IMR-90 (cell line): ENCODE results near the gene CCNDBP1. TPM values are rescaled to one million over a fixed set of nuclear protein-coding genes. Genes with fewer than 3 reads are reported as not detected.

Experiments used
- ATAC-seq: fragments of 200-7000 bp; cut with Tn5 transposase; 2 replicates; pipeline ENCODE4 v1.9.1; 2020; ENCODE audit warnings: low read depth, mild to moderate bottlenecking, moderate library complexity
- BruUV-seq: library from RNA; stranded (reverse); fragments of 400-500 nt; replicated peaks from 2 replicates; lab custom pipeline; 2021; lab: Mats Ljungman, UMichigan
- CTCF ChIA-PET: fragments of 300-600 bp; formaldehyde crosslinking; extraction: SDS; loops from one replicate; lab custom pipeline; 2021; ENCODE audit warnings: antibody characterized with exemption; lab: Yijun Ruan, JAX
- POLR2A ChIA-PET: fragments of 300-600 bp; sonication (Branson Sonifier 250); formaldehyde crosslinking; loops from one replicate; lab custom pipeline; 2022; ENCODE audit warnings: antibody characterized with exemption; ENCODE audit not compliant: unreplicated experiment; lab: Charles Lee
- DNase-seq: peaks from one replicate; pipeline ENCODE4 v3.0.0; 2013
- H2AFZ ChIP-seq: replicated peaks from 2 replicates; pipeline ENCODE3; 2013; ENCODE audit warnings: low read length, mild to moderate bottlenecking; ENCODE audit not compliant: poor library complexity
- H2AK5ac ChIP-seq: 2 replicates; pipeline ENCODE4 v1.6.1; 2013; ENCODE audit warnings: low read depth, low read length, inconsistent platforms
- H2AK9ac ChIP-seq: replicated peaks from 2 replicates; pipeline ENCODE3; 2013; ENCODE audit warnings: mild to moderate bottlenecking, low read depth, low read length, moderate library complexity; ENCODE audit not compliant: poor library complexity
- H2BK120ac ChIP-seq: 2 replicates; pipeline ENCODE4 v1.6.1; 2013; ENCODE audit warnings: low read depth, low read length, inconsistent platforms
- H2BK15ac ChIP-seq: 3 replicates; pipeline ENCODE4 v1.6.1; 2013; ENCODE audit warnings: low read depth, low read length, inconsistent platforms
- H2BK20ac ChIP-seq: 2 replicates; pipeline ENCODE4 v1.6.1; 2013; ENCODE audit warnings: low read depth, mild to moderate bottlenecking, inconsistent platforms, low read length, moderate library complexity
- H2BK5ac ChIP-seq: 2 replicates; pipeline ENCODE4 v1.6.1; 2013; ENCODE audit warnings: mild to moderate bottlenecking, low read depth, low read length, inconsistent platforms; ENCODE audit not compliant: poor library complexity, severe bottlenecking
- H3K14ac ChIP-seq: replicated peaks from 2 replicates; pipeline ENCODE4 v1.6.1; 2013; ENCODE audit warnings: low read depth, low read length, inconsistent platforms
- H3K18ac ChIP-seq: 2 replicates; pipeline ENCODE4 v1.6.1; 2013; ENCODE audit warnings: low read depth, low read length, control low read depth
- H3K23ac ChIP-seq: 2 replicates; pipeline ENCODE4 v1.6.1; 2013; ENCODE audit warnings: low read depth, low read length, inconsistent platforms
- H3K27ac ChIP-seq: 2 replicates; pipeline ENCODE4 v1.5.1; 2013; ENCODE audit warnings: mild to moderate bottlenecking, control low read depth, low read length; ENCODE audit not compliant: insufficient read depth
- H3K27me3 ChIP-seq: 2 replicates; pipeline ENCODE4 v1.6.1; 2013; ENCODE audit warnings: low read length; ENCODE audit not compliant: control insufficient read depth, insufficient read depth
- H3K36me3 ChIP-seq: 2 replicates; pipeline ENCODE4 v1.6.1; 2013; ENCODE audit warnings: low read length, mixed read lengths; ENCODE audit not compliant: control insufficient read depth, insufficient read depth
- H3K4ac ChIP-seq: 2 replicates; pipeline ENCODE4 v1.6.1; 2013; ENCODE audit warnings: low read depth, low read length, inconsistent platforms
- H3K4me1 ChIP-seq: 2 replicates; pipeline ENCODE4 v1.6.1; 2013; ENCODE audit warnings: low read length, mixed read lengths; ENCODE audit not compliant: control insufficient read depth, insufficient read depth
- H3K4me2 ChIP-seq: 2 replicates; pipeline ENCODE4 v1.6.1; 2013; ENCODE audit warnings: low read depth, mild to moderate bottlenecking, control low read depth, low read length, moderate library complexity
- H3K4me3 ChIP-seq: 2 replicates; pipeline ENCODE4 v1.5.1; 2013; ENCODE audit warnings: low read depth, mild to moderate bottlenecking, control low read depth, low read length, moderate library complexity; ENCODE audit not compliant: insufficient read depth
- H3K56ac ChIP-seq: 2 replicates; pipeline ENCODE4 v1.6.1; 2013; ENCODE audit warnings: low read length, inconsistent platforms; ENCODE audit not compliant: insufficient read depth; ENCODE audit errors: extremely low read depth
- H3K79me1 ChIP-seq, 2 experiments: 2 replicates each; pipeline ENCODE4 v1.6.1; 2013; ENCODE audit warnings: low read length in 2 of 2, inconsistent platforms in 1 of 2, low read depth in 1 of 2
- H3K9ac ChIP-seq: 2 replicates; pipeline ENCODE4 v1.6.1; 2013; ENCODE audit warnings: low read depth, low read length, control low read depth
- H3K9me1 ChIP-seq: 2 replicates; pipeline ENCODE4 v1.6.1; 2013; ENCODE audit warnings: low read length, inconsistent platforms; ENCODE audit not compliant: insufficient read depth
- H3K9me3 ChIP-seq: 2 replicates; pipeline ENCODE4 v1.6.1; 2013; ENCODE audit warnings: low read length; ENCODE audit not compliant: control insufficient read depth, insufficient read depth
- H4K20me1 ChIP-seq: 2 replicates; pipeline ENCODE4 v1.6.1; 2013; ENCODE audit warnings: low read length, inconsistent platforms; ENCODE audit not compliant: insufficient read depth
- H4K5ac ChIP-seq: 2 replicates; pipeline ENCODE4 v1.6.1; 2013; ENCODE audit warnings: mild to moderate bottlenecking, low read depth, low read length, control low read depth
- H4K8ac ChIP-seq, 2 experiments: 2 replicates each; pipeline ENCODE4 v1.6.1; 2013; ENCODE audit warnings: low read depth in 2 of 2, low read length in 2 of 2, control low read depth in 1 of 2, inconsistent platforms in 1 of 2
- H4K91ac ChIP-seq: 2 replicates; pipeline ENCODE4 v1.6.1; 2013; ENCODE audit warnings: low read depth, low read length, inconsistent platforms; ENCODE audit not compliant: insufficient read depth
- CHD1 ChIP-seq: IDR thresholded peaks from 2 replicates; pipeline ENCODE4 v1.6.1; 2012; ENCODE audit warnings: low read depth, low read length, improper control_type of control experiment
- ELK1 ChIP-seq: fragments of 150-350 bp; IDR thresholded peaks from 2 replicates; pipeline ENCODE4 v1.6.1; 2016; ENCODE audit warnings: low read depth, mild to moderate bottlenecking, low read length, moderate library complexity, borderline replicate concordance
- MAFK ChIP-seq: IDR thresholded peaks from 2 replicates; pipeline ENCODE4 v1.6.1; 2012; ENCODE audit warnings: low read depth, low read length, improper control_type of control experiment
- MXI1 ChIP-seq: IDR thresholded peaks from 2 replicates; pipeline ENCODE4 v1.6.1; 2012; ENCODE audit warnings: low read depth, mild to moderate bottlenecking, low read length, moderate library complexity, borderline replicate concordance
- NFE2L2 ChIP-seq: fragments of 150-350 bp; IDR thresholded peaks from 2 replicates; pipeline ENCODE4 v1.6.1; 2016; ENCODE audit warnings: low read depth, mild to moderate bottlenecking, low read length
- POLR2A ChIP-seq: IDR thresholded peaks from 2 replicates; pipeline ENCODE4 v1.6.1; 2012; ENCODE audit warnings: mild to moderate bottlenecking, low read depth, low read length
- RFX5 ChIP-seq: IDR thresholded peaks from 2 replicates; pipeline ENCODE4 v1.8.0; 2012; ENCODE audit warnings: low read depth, mild to moderate bottlenecking, low read length, moderate library complexity
- WGBS, 2 experiments: methylation state at CpG; one replicate each; pipeline versions ENCODE4 v1.1.5 to v1.1.7; 2013; ENCODE audit warnings: missing lambda C conversion rate in 2 of 2; ENCODE audit not compliant: insufficient read length in 1 of 2; ENCODE audit errors: extremely low coverage in 2 of 2; 5-methylcytosine and 5-hydroxymethylcytosine counted together
- dilution Hi-C: fragments of 300-500 bp; cut with HindIII; formaldehyde crosslinking; loops from one replicate; pipeline ENCODE4 v1.14.3; 2018; ENCODE audit warnings: low sequenced_read_pairs; ENCODE audit not compliant: unreplicated experiment
- in situ Hi-C: fragments of 300-500 bp; cut with MboI; formaldehyde crosslinking; loops from 3 replicates; pipeline ENCODE4 v1.14.3; 2019; ENCODE audit warnings: low sequenced_read_pairs, inconsistent platforms, mixed read lengths
- intact Hi-C: fragments of 100-400 bp; cut with micrococcal nuclease; formaldehyde crosslinking; loops from 2 replicates; pipeline ENCODE4 v1.10.0; 2022
- polyA plus RNA-seq, 3 experiments: library from polyadenylated mRNA; depleted of rRNA; stranded (reverse); fragments of >200 nt; gene quantifications; 2 replicates each; pipeline ENCODE4 v1.2.3, GENCODE V29; 2012; ENCODE audit warnings: low replicate concordance in 1 of 3
- total RNA-seq: library from RNA; depleted of rRNA; stranded (reverse); fragments of >200 nt; gene quantifications from 2 replicates; pipeline ENCODE4 v1.2.3, GENCODE V29; 2012

Gene CCNDBP1
- total and polyA plus RNA-seq, 2 of the 4 experiments (the other 2 are of a cell fraction), result 34.9 to 40.3 TPM

GRCh38 chr15:43210807-43211206 lies 25.6 kb downstream of the CCNDBP1 start:
- H3K56ac ChIP-seq, result no peak overlapping the region
- no peak overlapping the region for H2AFZ ChIP-seq
- dilution Hi-C loops (no loop called here), intact Hi-C loops (no loop called here), in situ Hi-C loops (no loop called here)
- no peak overlapping the region for H4K8ac ChIP-seq
- no peak for TF ChIP-seq ELK1
- no peak for TF ChIP-seq NFE2L2
- no peak for TF ChIP-seq MAFK
- TF ChIP-seq CHD1, result no peak
- TF ChIP-seq MXI1, result no peak
- no peak for TF ChIP-seq RFX5
- no peak for TF ChIP-seq POLR2A
- CTCF ChIA-PET, result interaction anchor here (1.6 kb wide), 1 partner anchor 15 kb away, joined by 5 read pairs; no protein-coding TSS in a partner anchor
- no peak overlapping the region for H3K23ac ChIP-seq
- H3K27me3 ChIP-seq, result peaks cover 68% of the 10 kb centered on the region
- POLR2A ChIA-PET, result no interaction called here
- H3K14ac ChIP-seq, result no peak overlapping the region
- DNase-seq (no peak), ATAC-seq (no peak)
- no peaks in the 10 kb centered on the region for H4K20me1 ChIP-seq
- H2BK5ac ChIP-seq, result no peak overlapping the region
- H3K79me1 ChIP-seq, result no peaks in the 10 kb centered on the region
- H2BK120ac ChIP-seq, result no peak overlapping the region
- no peak overlapping the region for H3K4me3 ChIP-seq
- no peak overlapping the region for H3K27ac ChIP-seq
- no peak overlapping the region for H4K91ac ChIP-seq
- H4K5ac ChIP-seq, result no peak overlapping the region
- H3K18ac ChIP-seq, result no peak overlapping the region
- H2AK9ac ChIP-seq, result no peak overlapping the region
- H2BK20ac ChIP-seq, result no peak overlapping the region
- H3K4me1 ChIP-seq, result no peaks in the 10 kb centered on the region
- H3K4me2 ChIP-seq, result no peak overlapping the region
- no peaks in the 10 kb centered on the region; the same call in 1 of the 2 replicates for H3K9me1 ChIP-seq
- H3K4ac ChIP-seq, result no peak overlapping the region
- 61% methylated on average over 4 of the region's 9 CpGs; no CpG with 5 or more reads in 1 of the 2 experiments for WGBS, 2 experiments
- BruUV-seq, result no TSS peak
- no peak overlapping the region for H2AK5ac ChIP-seq
- H2BK15ac ChIP-seq, result no peak overlapping the region
- no peak overlapping the region for H3K9ac ChIP-seq
- H3K36me3 ChIP-seq, result no peaks in the 10 kb centered on the region
- no peaks in the 10 kb centered on the region for H3K9me3 ChIP-seq
